ENCODE results near the gene SPIRE2. TPM values are rescaled to one million over a fixed set of nuclear protein-coding genes. Genes with fewer than 3 reads are reported as not detected.
A peak's percentile ranks its signal among the peaks of the same experiment; 100 is the strongest.

The SPIRE2 gene
- total RNA-seq, 1 experiment from 2014 or later: 21.7 TPM

DNA sequence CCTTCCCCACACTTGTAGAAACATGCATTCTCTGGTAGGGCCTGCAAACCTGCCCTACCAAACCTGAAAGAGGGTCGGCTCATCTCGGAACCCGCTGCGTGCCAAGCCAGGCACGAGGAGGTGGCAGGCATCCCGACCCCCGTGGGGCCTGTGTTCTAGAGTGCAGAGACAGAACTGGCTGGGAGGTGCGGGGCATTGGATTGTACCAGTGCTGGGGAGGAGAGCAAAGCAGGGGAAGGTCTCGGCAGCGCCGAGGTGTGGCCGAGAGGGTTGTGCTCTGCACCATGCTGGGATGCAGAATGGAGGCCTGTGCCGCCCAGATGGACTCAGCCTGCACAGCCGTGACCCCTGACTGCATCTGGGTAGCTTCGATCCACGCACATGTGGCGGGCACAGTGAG is 72.6 kb downstream of the SPIRE2 start:
- no peak for ATAC-seq
- intact Hi-C loops (cut with micrococcal nuclease; ENCODE audit: unreplicated experiment): no loop called here
- no peaks in the 10 kb centered on the region for H3K9me3 ChIP-seq (ENCODE audit: control insufficient read depth, insufficient read depth, low read depth, low read length)
- ChIA-PET CTCF (no interaction called here), POLR2A (no interaction called here)
- H3K36me3 ChIP-seq (ENCODE audit: control insufficient read depth, insufficient read depth, low read length): no peaks in the 10 kb centered on the region; the same call in 1 of the 2 replicates
- no peak for DNase-seq (ENCODE audit: low read depth, low spot score)
- H3K27me3 ChIP-seq (ENCODE audit: control insufficient read depth, insufficient read depth, low read length): no peaks in the 10 kb centered on the region
- TSS peak; percentile 26 for BruUV-seq (replicated peaks)
- in situ Hi-C loops (cut with HindIII; ENCODE audit: low pct_unique_long_range_greater_than_20kb, low sequenced_read_pairs): no loop called here
- no peaks in the 10 kb centered on the region for H3K4me1 ChIP-seq (ENCODE audit: control insufficient read depth, insufficient read depth, low read length)
- no peak overlapping the region for H3K27ac ChIP-seq (ENCODE audit: low read length)
- no peak overlapping the region for H3K4me3 ChIP-seq (ENCODE audit: low read depth in 2 of 2, low read length in 2 of 2)
- TF ChIP-seq, protein P1, sequence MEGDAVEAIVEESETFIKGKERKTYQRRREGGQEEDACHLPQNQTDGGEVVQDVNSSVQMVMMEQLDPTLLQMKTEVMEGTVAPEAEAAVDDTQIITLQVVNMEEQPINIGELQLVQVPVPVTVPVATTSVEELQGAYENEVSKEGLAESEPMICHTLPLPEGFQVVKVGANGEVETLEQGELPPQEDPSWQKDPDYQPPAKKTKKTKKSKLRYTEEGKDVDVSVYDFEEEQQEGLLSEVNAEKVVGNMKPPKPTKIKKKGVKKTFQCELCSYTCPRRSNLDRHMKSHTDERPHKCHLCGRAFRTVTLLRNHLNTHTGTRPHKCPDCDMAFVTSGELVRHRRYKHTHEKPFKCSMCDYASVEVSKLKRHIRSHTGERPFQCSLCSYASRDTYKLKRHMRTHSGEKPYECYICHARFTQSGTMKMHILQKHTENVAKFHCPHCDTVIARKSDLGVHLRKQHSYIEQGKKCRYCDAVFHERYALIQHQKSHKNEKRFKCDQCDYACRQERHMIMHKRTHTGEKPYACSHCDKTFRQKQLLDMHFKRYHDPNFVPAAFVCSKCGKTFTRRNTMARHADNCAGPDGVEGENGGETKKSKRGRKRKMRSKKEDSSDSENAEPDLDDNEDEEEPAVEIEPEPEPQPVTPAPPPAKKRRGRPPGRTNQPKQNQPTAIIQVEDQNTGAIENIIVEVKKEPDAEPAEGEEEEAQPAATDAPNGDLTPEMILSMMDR (IDR thresholded peaks at IDR 0.05): no peak
- TF ChIP-seq TCF7L2 (IDR thresholded peaks at IDR 0.05; ENCODE audit: low read depth, low read length): no peak
- no peak for TF ChIP-seq SIN3A (IDR thresholded peaks at IDR 0.05; ENCODE audit: borderline replicate concordance, insufficient read depth, low read depth, low read length)

DNA sequence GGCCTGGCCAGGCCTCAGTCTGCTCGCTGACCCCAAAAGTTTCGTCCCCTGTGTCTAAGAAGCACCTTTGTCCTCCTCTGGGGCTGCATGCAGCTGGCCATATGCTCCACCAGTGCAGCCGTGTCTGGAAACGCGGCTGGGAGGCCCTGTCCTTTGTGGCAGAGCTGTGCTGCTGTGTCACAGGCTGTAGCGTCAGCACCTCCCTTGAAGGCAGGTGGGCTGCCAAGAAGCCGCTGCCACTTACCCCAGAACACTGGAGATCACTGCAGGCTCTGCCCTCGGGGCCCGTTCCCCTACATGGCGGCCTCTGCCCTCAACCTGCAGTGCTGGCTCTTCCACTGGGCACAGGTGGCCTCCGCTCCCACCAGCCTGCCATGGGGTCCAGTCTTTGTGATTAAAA is 74.7 kb downstream of the SPIRE2 start:
- intact Hi-C loops (cut with micrococcal nuclease; ENCODE audit: unreplicated experiment): no loop called here
- Histone ChIP-seq H3K4me1 (ENCODE audit: control insufficient read depth, insufficient read depth, low read length) (no peaks in the 10 kb centered on the region), H3K27ac (ENCODE audit: low read length) (no peak overlapping the region), H3K36me3 (ENCODE audit: control insufficient read depth, insufficient read depth, low read length) (no peaks in the 10 kb centered on the region; the same call in 1 of the 2 replicates), H3K27me3 (ENCODE audit: control insufficient read depth, insufficient read depth, low read length) (no peaks in the 10 kb centered on the region), H3K4me3 (ENCODE audit: low read depth in 2 of 2, low read length in 2 of 2) (no peak overlapping the region), H3K9me3 (ENCODE audit: control insufficient read depth, insufficient read depth, low read depth, low read length) (no peaks in the 10 kb centered on the region)
- DNase-seq (ENCODE audit: low read depth, low spot score) (no peak), ATAC-seq (no peak)
- BruUV-seq (replicated peaks): no TSS peak
- TF ChIP-seq, protein P2, sequence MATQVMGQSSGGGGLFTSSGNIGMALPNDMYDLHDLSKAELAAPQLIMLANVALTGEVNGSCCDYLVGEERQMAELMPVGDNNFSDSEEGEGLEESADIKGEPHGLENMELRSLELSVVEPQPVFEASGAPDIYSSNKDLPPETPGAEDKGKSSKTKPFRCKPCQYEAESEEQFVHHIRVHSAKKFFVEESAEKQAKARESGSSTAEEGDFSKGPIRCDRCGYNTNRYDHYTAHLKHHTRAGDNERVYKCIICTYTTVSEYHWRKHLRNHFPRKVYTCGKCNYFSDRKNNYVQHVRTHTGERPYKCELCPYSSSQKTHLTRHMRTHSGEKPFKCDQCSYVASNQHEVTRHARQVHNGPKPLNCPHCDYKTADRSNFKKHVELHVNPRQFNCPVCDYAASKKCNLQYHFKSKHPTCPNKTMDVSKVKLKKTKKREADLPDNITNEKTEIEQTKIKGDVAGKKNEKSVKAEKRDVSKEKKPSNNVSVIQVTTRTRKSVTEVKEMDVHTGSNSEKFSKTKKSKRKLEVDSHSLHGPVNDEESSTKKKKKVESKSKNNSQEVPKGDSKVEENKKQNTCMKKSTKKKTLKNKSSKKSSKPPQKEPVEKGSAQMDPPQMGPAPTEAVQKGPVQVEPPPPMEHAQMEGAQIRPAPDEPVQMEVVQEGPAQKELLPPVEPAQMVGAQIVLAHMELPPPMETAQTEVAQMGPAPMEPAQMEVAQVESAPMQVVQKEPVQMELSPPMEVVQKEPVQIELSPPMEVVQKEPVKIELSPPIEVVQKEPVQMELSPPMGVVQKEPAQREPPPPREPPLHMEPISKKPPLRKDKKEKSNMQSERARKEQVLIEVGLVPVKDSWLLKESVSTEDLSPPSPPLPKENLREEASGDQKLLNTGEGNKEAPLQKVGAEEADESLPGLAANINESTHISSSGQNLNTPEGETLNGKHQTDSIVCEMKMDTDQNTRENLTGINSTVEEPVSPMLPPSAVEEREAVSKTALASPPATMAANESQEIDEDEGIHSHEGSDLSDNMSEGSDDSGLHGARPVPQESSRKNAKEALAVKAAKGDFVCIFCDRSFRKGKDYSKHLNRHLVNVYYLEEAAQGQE (IDR thresholded peaks at IDR 0.05; ENCODE audit: insufficient read depth in 1 of 2, low read depth in 2 of 2, low read length in 1 of 2): no peak
- TF ChIP-seq, protein P1 (IDR thresholded peaks at IDR 0.05): no peak
- no peak for TF ChIP-seq SIN3A (IDR thresholded peaks at IDR 0.05; ENCODE audit: borderline replicate concordance, insufficient read depth, low read depth, low read length)
- no peak for TF ChIP-seq TCF7L2 (IDR thresholded peaks at IDR 0.05; ENCODE audit: low read depth, low read length)
- no peak for TF ChIP-seq POLR2AphosphoS5 (IDR thresholded peaks at IDR 0.05; ENCODE audit: low read depth, low read length)
- CTCF ChIA-PET: no interaction called here
- POLR2A ChIA-PET: no interaction called here
- in situ Hi-C loops (cut with HindIII; ENCODE audit: low pct_unique_long_range_greater_than_20kb, low sequenced_read_pairs): no loop called here

All from Panc1 (cell line).